Stimulated activated CD8-positive, alpha-beta memory T cell treated with anti-CD3 and anti-CD28 coated beads, Interleukin-15, amount 100 ng/mL, for 48 hours (primary cell): ENCODE results near the gene SORCS2.

ENCODE experiments used
- DNase-seq, 2 donors: peaks; one replicate each; pipeline ENCODE4 v3.0.0-alpha.2; 2020; ENCODE audit warnings: low read depth in 2 of 2

SORCS2 gene

GRCh38 chr4:7733201-7733600 lies 540.9 kb downstream of the SORCS2 start:
- no peak for DNase-seq

- DNase-seq: no peak
Observed at GRCh38 chr4:7733801-7734650, 541.7 kb downstream of the SORCS2 start.

- DNase-seq: no peak
Observed at GRCh38 chr4:7734651-7735260, 542.4 kb downstream of the SORCS2 start.

GRCh38 chr4:7735395-7735794 lies 543.1 kb downstream of the SORCS2 start:
- no peak for DNase-seq

DNA sequence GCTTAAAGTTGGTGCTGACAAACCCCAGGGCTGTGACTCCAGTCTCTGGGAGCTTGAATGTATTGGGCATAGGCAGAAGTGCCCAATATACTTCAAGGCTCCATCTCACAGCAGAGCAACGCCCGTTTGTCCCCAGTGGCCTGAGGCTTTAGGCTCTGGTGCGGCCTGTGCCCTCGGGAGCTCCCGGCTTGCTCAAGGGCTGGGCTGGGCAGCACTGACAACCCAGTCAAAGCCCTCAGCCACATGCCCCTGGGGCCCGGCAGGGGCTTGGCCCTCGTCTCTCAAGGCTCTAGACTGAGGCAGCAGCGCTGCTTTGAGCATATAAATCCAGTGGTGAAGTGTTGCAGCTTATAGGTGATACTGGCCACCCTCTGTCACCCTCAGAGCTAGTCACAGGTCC lies 543.6 kb downstream of the SORCS2 start:
- no peak for DNase-seq

GRCh38 chr4:7736436-7737267 lies 544.3 kb downstream of the SORCS2 start:
- DNase-seq: no peak

DNA sequence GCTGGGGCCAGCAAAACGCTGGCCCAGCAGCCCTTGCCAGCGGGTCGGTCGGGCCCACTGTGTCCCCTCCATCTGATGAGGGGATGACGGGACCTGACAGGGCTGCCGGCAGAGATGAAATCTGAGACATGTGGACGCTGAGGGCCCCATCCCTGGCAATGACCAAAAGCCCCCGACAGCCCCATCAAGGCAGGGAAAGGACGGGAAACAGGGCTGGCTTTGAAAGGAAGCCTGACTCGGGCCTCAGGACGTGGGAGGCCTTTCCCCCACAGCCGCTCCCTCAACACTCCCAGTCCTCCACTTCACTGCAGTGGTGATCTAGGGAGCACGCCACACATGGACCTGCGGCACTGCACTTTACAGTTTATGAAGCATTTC lies 544.9 kb downstream of the SORCS2 start:
- no peak for DNase-seq

GRCh38 chr4:7737752-7738457 lies 545.6 kb downstream of the SORCS2 start:
- no peak for DNase-seq

DNA sequence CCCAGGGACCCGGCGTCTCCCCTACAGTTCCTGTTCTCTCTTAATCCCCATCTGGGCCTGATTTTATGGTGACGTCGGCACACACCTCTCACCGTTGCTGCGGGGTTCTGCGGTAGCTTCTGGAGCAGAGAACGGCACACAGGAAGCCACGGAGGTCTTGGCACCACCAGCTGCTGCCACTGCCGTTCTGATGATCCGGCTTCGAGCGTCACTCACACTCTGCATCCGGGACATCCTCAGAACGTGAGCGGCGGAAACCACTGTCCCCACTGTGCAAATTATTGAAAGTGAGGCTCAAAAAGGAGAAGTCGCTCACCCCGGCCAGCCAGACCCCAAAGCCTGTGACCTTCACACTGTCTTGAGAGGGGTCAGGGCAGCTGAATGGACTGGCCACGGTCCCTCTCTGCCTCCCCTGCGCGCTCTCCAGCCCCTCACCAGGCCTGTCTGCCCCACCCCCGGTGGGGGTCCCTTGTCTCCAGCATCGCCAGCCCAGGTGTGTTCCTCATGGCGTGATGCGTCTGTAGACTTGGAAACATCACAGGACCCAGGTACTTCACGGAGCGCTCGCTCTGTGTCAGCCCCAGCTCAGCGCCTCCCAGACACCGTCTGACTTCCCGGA lies 546.2 kb downstream of the SORCS2 start:
- DNase-seq: no peak

- DNase-seq: no peak
Observed at GRCh38 chr4:7739077-7739917, 547.0 kb downstream of the SORCS2 start.

GRCh38 chr4:7739918-7740865 lies 547.9 kb downstream of the SORCS2 start:
- DNase-seq: no peak

DNA sequence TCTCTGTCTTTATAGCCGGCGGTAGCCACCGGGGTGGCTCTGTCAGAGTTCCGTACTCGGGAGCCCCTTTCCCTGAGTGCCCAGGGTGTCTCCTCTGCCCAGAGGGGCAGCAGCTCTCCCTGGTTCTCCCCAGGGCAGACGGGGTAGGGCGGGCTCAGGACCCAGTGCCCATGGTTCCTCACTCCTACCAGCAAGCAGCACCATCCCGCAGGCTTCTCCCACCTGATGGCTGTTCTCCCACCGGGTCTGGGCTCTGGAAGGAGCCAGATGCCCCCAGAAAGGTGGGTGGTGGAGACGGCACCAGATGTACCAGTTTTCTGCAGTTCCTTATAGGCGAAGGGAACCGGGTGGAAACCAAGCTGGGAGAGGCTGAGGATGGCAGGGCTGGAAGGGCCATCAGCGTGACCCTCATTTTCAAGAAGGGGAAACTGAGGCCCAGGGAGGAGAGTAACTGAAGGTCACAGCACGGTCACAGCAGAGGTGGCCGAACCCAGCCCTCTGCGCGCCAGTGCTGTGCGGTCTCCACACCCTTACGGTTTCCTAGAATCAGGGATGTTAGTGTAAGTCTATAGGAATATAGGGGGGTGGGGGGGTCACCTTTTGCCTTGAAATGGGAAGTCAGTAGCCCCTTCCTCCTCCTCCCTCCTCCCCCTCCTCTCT lies 548.7 kb downstream of the SORCS2 start:
- DNase-seq: no peak

GRCh38 chr4:7741946-7742806 lies 549.8 kb downstream of the SORCS2 start:
- no peak for DNase-seq

DNA sequence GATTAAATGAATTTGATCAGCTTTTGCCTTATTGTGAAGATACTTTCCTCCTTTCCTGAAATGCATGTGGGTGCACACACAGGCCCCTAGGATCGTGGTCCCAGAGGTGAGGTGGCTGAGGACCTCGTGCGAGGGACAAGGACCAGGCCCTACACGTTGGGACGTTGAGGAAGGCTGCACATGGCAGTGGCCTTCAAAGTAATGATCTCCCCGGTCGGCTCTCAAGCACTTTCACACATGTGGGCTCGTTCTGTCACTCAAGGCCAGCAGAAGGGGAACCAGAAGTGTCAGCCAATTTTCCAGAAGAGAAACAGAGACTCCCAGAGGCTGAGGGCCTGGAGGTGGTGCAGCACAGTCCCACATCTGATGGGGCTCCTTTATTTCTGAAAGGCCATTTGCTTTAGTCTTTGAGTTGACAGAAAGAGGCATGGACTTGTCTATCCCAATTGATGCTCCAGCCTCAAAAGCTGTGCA lies 550.5 kb downstream of the SORCS2 start:
- no peak for DNase-seq

DNA sequence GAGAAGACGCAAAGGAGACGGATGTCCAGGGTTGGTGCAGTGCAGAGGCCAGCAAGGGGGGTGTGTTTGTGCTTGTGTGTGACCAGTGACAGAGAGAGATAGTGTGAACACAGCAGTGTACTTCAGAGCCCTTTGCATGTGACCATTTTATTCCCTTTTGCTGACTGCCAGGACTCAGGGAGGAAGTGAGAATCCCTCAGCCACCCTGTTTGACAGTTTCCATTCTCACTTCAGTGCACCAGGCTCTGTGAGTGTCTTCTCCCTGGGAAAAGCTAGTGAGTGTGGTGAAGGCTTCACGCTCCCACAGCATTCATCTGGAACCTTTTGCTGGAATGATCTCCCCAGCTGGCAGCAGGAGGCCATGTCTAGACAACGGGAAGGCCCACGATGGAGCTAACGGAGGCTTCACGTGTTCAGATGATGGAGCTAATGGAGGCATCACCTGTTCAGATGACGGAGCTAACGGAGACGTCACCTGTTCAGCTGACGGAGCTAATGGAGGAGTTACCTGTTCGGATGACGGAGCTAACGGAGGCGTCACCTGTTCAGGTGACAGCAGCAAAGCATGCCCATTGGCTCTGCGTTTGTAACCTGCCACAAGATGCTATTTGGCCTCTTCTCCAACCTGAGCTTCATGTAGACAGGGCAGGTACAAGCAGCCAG lies 551.9 kb downstream of the SORCS2 start:
- DNase-seq: no peak

- no peak for DNase-seq
Observed at GRCh38 chr4:7745301-7745885, 553.1 kb downstream of the SORCS2 start.
